Lung (tissue), 12 donors: ENCODE data around the gene SMIM44. TPM values are rescaled to one million over a fixed set of nuclear protein-coding genes. Genes with fewer than 3 reads are reported as not detected.

Experiments used
- ATAC-seq: fragments of 200-7000 bp; cut with Tn5 transposase; one replicate; pipeline ENCODE4 v1.9.1; 2020; ENCODE audit warnings: moderate number of reproducible peaks; ENCODE audit not compliant: insufficient read depth, low FRiP score
- DNase-seq, 3 donors: peaks; one replicate each; pipeline ENCODE4 v3.0.0-alpha.2; 2013 to 2017
- H3K27ac ChIP-seq, 2 donors: one replicate each; pipeline ENCODE4 v1.5.1; 2013; ENCODE audit warnings: mild to moderate bottlenecking in 2 of 2, moderate library complexity in 2 of 2, control low read depth in 1 of 2, inconsistent platforms in 1 of 2, low read depth in 1 of 2, low read length in 1 of 2
- H3K27me3 ChIP-seq, 3 donors: one replicate each; pipeline ENCODE4 v1.5.1; 2013; ENCODE audit warnings: low read length in 2 of 3; ENCODE audit not compliant: control insufficient read depth in 3 of 3, insufficient read depth in 3 of 3
- H3K36me3 ChIP-seq, 4 donors: one replicate each; pipeline ENCODE4 v1.5.1; 2013; ENCODE audit warnings: low read length in 4 of 4, mild to moderate bottlenecking in 1 of 4, moderate library complexity in 1 of 4; ENCODE audit not compliant: control insufficient read depth in 4 of 4, insufficient read depth in 4 of 4
- H3K4me1 ChIP-seq, 5 donors: one replicate each; pipeline ENCODE4 v1.5.1; 2013; ENCODE audit warnings: low read length in 5 of 5, mild to moderate bottlenecking in 2 of 5, moderate library complexity in 1 of 5; ENCODE audit not compliant: control insufficient read depth in 5 of 5, insufficient read depth in 5 of 5
- H3K4me3 ChIP-seq: one replicate; pipeline ENCODE4 v1.5.1; 2013; ENCODE audit warnings: mild to moderate bottlenecking, control low read depth, moderate library complexity
- H3K9ac ChIP-seq, 2 donors: one replicate each; pipeline ENCODE4 v1.5.1; 2013; ENCODE audit warnings: low read length in 2 of 2, control low read depth in 1 of 2; ENCODE audit not compliant: insufficient read depth in 1 of 2
- H3K9me3 ChIP-seq, 4 donors: one replicate each; pipeline ENCODE4 v1.5.1; 2013; ENCODE audit warnings: low read length in 3 of 4, mild to moderate bottlenecking in 1 of 4, moderate library complexity in 1 of 4; ENCODE audit not compliant: control insufficient read depth in 4 of 4, insufficient read depth in 3 of 4
- CTCF ChIP-seq: IDR thresholded peaks from 2 replicates; pipeline ENCODE4 v1.5.1; 2012; ENCODE audit warnings: mild to moderate bottlenecking; ENCODE audit errors: control extremely low read depth, extremely low read depth
- WGBS, 2 donors: extraction: QIAGEN DNeasy Blood & Tissue Kit; methylation state at CpG; one replicate each; pipeline ENCODE4 v1.1.7; 2013; 5-methylcytosine and 5-hydroxymethylcytosine counted together
- polyA plus RNA-seq, 2 donors: library from polyadenylated mRNA; stranded (reverse); fragments of 200-250 nt; gene quantifications; one replicate each; pipeline ENCODE4 v1.2.1, GENCODE V29; 2013
- total RNA-seq, 2 donors: library from RNA; depleted of rRNA in 1 of 2; stranded (reverse); fragments of >200 nt in 1 of 2; gene quantifications; one replicate each; pipeline ENCODE4 v1.2.1, GENCODE V29; 2014 to 2021
- donor health status: control.
- donor health status: control.
- donor health status: Bipolar disorder and iron deficiency.
- donor health status: healthy.
- donor health status: DM: yes; HTN: yes; CAD: no.

The SMIM44 gene
- total and polyA plus RNA-seq, 4 donors, result not detected

GRCh38 chr19:3476830-3477229, 6.4 kb downstream of the SMIM44 start:
- no peak overlapping the region for H3K27ac ChIP-seq
- no peak for TF ChIP-seq CTCF
- H3K9ac ChIP-seq, result no peak overlapping the region
- H3K36me3 ChIP-seq, result no peaks in the 10 kb centered on the region
- WGBS, 2 donors, result 62 to 100% methylated on average over 2 of the region's 2 CpGs
- no peak overlapping the region for H3K4me3 ChIP-seq
- no peaks in the 10 kb centered on the region for H3K9me3 ChIP-seq
- ATAC-seq, result no peak
- peaks cover 0 to 5% (median 0%) of the 10 kb centered on the region in 5 donors for H3K4me1 ChIP-seq
- H3K27me3 ChIP-seq, result peaks cover 0 to 11% (median 6%) of the 10 kb centered on the region in 3 donors
- DNase-seq, result no peak

DNA sequence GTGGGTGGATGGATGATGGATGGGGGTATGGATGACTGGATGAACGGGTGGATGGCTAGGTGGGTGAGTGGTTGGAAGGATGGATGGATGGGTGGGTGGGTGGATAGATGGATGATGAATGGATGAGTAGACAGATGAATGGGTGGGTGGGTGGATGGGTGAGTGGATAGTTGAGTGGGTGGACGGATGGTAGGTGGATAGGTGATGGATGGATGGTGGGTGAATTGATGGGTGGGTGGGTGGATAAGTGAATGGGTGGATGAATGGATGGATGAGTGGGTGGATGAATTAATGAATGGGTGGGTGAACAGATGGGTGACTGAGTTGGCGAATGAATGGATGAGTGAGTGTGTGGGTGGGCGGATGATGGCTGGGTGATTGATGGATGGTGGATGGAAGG, 7.8 kb downstream of the SMIM44 start:
- Histone ChIP-seq H3K36me3 (no peaks in the 10 kb centered on the region), H3K9me3 (no peaks in the 10 kb centered on the region), H3K27me3 (peaks cover 0 to 3% (median 0%) of the 10 kb centered on the region in 3 donors), H3K4me1 (peaks cover 0 to 5% (median 0%) of the 10 kb centered on the region in 5 donors), H3K9ac (no peak overlapping the region), H3K4me3 (no peak overlapping the region), H3K27ac (no peak overlapping the region)
- DNase-seq, result no peak
- no peak for TF ChIP-seq CTCF
- no peak for ATAC-seq
- WGBS, 2 donors, result 82 to 92% methylated on average over 4 of the region's 4 CpGs

DNA sequence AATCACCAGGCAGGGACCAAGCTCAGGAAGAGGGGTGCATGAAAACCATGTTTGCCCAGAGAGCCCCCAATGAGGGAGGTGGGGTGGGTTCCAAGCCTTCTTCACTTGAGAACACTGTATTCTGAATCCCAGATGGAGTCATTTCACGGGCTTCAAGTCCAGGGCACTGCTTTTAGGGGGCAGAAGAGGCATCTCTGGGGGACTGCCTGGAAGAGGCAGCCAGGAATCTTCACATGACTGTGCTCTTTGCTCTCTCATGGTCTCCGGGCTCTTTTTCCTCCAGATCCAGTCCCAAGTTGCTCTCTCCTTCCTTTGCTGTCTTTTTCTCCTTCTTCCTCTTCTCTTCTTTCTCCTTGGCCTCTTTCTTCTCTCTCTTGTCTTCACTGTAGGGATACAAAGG, 8.6 kb downstream of the SMIM44 start:
- H3K9me3 ChIP-seq, result no peaks in the 10 kb centered on the region
- DNase-seq (no peak), ATAC-seq (no peak)
- no peaks in the 10 kb centered on the region for H3K36me3 ChIP-seq
- WGBS, 2 donors, result 80 to 90% methylated on average over 2 of the region's 2 CpGs
- H3K4me3 ChIP-seq, result no peak overlapping the region
- no peak overlapping the region for H3K9ac ChIP-seq
- TF ChIP-seq CTCF, result no peak
- no peak overlapping the region for H3K27ac ChIP-seq
- peaks cover 0 to 5% (median 0%) of the 10 kb centered on the region in 5 donors for H3K4me1 ChIP-seq
- peaks cover 0 to 3% (median 0%) of the 10 kb centered on the region in 3 donors for H3K27me3 ChIP-seq

- H3K4me1 ChIP-seq, result peaks cover 0 to 5% (median 0%) of the 10 kb centered on the region in 5 donors
- TF ChIP-seq CTCF, result no peak
- no peaks in the 10 kb centered on the region for H3K9me3 ChIP-seq
- peaks cover 0 to 3% (median 0%) of the 10 kb centered on the region in 3 donors for H3K27me3 ChIP-seq
- no peaks in the 10 kb centered on the region for H3K36me3 ChIP-seq
- ATAC-seq (no peak), DNase-seq (no peak)
- WGBS, 2 donors, result 74 to 87% methylated on average over 8 of the region's 8 CpGs
- no peak overlapping the region for H3K9ac ChIP-seq
- no peak overlapping the region for H3K27ac ChIP-seq
- no peak overlapping the region for H3K4me3 ChIP-seq
These were observed 9.2 kb downstream of the SMIM44 start for GRCh38 chr19:3474010-3474409.
